HG02623 (cell line): ENCODE data around the gene USF2.

ENCODE experiments used
- ATAC-seq: cut with Tn5 transposase; IDR thresholded peaks from one replicate; pipeline ENCODE4 v1.9.1; 2021; ENCODE audit warnings: moderate library complexity; ENCODE audit not compliant: unreplicated experiment

USF2 gene

DNA sequence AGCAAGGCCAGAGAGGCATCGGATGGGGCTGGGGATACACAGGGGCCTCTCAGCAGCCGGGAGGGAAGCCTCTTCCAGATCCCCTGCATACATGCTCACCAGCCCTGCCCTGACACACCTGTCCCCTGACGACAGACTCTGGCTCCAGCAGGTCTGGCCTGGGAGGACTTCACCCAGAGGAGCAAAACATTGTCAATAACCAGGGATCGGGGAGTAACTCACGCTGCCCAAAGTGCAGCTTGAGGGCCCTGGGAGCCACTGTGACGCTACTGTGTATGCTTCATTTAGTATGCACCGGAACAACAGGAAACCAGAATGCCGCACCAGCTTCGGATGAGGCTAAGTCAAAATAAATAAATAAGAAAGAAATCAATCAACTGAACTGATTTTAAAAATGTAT is 47.8 kb downstream of the USF2 start:
- no peak for ATAC-seq

DNA sequence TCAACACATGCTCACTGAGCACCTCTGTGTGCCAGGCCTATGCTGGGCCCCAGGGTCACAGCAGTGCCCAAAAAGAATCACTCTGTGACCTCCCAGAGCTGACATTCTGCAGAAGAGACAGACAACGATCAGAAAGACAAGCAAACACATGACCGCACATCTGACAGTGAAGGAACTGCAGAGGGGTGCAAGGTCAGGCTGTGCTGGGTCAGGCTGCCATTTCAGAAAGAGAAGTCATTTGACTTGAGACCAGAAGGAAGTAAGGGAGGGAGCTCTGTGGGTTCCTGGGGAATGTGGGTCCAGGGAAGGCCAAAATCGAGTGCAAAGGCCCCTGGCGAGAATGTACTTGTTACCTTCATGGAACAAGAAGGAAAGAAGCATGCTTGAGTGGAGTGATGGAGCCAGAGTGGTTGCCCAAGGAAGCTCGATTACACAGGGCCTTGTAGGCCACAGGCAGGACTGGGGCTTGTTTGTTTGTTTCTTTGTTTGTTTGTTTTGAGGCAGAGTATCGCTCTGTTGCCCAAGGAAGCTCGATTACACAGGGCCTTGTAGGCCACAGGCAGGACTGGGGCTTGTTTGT is 48.8 kb downstream of the USF2 start:
- no peak for ATAC-seq

DNA sequence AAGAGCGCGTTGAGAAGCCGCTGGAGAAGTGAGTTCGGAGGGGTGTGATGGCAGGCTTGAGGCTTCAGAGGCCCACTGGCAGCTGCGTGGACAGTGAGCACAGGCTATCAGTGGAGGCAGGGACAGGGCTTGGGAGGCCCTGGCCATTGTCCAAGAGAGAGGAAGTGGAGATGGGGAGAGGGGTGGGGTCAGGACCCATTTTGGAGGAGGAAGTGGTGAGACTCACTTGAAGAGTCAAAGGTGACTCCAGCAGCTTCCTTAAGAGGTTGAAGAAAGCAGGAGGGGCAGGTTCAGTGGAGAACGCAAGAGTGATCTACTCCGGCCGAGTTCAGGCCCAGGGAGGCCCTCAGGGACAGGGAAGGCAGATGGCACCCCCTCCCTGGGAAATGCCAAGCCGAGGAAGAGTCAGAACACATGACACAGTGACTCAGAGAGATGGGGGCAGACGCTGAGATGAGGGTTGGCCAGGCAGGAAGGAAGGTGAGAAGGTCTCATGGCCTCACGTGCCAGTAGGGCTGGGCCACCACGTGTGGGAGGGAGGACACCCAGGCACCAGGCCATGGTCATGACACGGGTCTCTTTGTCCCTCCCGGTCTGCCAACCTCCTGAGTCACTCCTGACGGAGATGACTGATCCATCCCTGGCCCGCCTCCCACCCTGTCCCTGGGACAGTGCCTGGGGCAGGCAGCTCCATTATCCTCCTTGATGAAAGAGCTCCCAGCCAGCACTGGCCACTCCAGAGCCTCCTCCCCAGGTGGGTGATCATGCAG is 50.1 kb downstream of the USF2 start:
- ATAC-seq, result no peak

DNA sequence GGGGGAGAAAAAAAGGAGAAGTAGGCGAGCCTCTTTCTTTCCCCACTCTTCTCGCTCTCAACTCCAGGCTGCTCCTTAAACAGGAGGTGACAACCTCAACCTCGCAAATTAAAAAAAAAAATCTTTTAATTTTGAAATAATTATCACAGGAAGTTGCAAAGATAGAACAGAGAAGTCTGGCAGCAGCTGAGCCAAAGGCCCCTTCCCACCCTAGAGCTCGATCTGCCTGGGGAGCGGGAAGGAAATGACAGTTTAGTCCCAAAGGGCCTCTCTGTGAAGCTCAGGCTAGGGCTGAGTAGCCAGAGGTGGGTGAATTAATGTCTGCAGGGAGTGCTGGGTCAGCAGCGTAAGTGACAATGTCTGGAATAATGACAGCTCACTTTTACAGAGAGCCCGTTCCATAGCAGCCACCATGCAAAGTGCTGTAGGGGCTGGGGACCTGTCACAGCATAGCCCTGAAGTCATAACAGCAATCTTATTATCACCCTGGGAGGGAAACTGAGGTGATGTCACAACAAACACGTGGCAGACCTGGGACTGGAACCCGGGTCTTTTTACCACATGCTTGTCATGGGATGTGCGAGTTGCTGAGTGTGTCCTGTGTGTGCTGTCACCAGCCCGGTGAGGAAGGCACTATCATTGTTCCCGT is 51.4 kb downstream of the USF2 start:
- no peak for ATAC-seq

DNA sequence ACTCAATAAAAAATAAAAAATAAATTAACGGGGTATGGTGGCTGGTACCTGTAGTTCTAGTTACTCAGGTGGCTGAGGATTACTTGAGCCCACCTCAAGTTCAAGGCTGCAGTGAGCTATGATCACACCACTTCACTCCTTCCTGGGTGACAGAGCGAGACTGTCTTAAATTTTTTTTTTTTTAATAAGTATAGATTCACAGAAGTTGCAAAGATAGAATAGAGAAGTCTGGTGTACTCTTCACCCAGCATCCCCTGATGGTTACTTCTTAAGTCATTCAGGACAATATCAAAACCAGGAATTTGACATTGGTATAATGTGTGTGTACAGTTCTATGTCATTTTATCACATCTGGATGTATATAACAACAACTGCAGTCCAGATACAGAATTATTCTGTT is 52.5 kb downstream of the USF2 start:
- ATAC-seq, result no peak

DNA sequence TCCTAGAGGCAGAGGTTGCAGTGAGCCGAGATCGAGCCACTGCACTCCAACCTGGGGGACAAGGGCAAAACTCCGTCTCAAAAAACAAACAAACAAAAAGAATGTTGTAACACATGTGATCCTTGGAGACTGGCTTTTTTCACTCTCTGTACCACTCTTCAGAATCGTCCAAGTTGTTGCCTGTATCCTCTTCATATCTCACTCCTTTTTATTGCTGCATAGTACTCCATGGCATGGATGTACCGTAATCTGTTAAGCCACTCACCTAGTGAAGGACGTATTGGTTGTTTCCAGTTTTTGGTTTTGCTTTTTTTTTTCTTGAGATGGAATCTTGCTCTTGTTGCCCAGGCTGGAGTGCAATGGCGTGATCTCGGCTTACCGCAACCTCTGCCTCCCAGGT is 53.3 kb downstream of the USF2 start:
- ATAC-seq, result no peak

DNA sequence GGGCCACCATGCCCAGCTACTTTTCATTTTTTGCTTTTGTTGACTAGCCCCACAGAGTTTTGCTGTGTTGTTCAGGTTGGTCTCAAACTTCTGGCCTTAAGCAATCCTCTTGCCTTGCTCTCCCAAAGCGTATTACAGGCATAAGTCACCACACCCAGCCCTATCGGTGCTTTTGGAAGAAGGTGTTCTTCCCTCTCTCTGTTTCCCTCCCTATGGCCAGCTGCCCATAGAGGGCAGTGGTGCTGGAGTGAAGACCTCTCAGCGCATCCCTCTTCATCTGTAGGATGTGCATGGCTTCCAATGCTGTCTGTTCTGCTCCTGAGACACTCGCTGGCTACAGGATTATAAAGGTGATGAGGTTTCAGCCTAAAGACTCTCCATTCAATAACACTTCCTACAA is 58.9 kb downstream of the USF2 start:
- ATAC-seq, result no peak

DNA sequence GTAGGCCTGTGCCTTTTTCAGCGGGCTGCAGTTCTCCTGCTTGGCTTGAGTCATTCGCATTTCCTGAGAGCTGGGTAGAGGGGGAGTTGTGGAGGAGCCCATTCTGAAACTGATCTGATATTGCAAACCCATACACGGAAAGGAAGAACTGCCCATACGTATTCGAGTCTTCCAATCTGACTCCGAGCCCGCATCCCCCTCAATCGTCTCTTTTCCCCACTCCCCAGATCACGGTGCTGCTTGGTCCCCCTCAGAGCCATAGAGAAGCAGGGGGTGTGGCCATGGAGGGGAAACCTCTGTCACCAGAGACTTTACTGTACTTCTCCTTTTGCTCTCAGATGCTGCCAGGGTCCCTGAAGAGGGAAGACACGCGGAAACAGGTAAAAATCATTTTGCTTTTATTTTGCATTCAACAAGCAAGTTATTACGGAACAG is 60.1 kb downstream of the USF2 start, which contains the start of gene CD22:
TSS of gene CD22 (plus strand) at position 337 of the 435 bp plus-strand sequence. CDS start 2,854 bp downstream, outside the sequence.
- no peak for ATAC-seq

DNA sequence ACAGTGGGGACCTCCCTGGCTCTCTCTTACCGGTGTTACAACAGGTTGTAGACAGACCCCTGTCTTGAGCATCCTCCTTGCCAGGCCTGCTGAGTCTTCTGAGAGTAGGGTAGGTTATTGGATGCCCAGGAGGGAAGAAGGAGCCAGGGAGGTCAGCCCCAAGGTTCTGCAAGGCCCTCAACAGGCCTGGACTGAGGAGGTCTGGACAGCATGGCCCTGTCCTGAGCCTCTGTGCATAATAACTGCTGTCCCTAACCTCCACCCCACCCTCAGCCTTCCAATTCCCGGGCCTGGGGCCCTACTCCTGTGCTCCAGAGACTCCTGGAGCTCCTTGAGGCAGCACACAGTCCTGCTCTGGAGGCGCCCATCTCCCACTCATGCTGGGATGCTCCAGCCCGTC is 60.6 kb downstream of the USF2 start:
- ATAC-seq, result no peak
